Dedifferentiated amniotic fluid mesenchymal stem cell (primary cell): ENCODE results near the gene DBH.
"Not testable (repeated sequence)": the region's sequence is repeated elsewhere in the genome, so short reads cannot be mapped to it uniquely, and the experiment has no call there.

ENCODE experiments used
- DNase-seq: peaks from one replicate; pipeline ENCODE4 v3.0.0-alpha.2; 2016; ENCODE audit errors: extremely low spot score

Gene DBH

DNA sequence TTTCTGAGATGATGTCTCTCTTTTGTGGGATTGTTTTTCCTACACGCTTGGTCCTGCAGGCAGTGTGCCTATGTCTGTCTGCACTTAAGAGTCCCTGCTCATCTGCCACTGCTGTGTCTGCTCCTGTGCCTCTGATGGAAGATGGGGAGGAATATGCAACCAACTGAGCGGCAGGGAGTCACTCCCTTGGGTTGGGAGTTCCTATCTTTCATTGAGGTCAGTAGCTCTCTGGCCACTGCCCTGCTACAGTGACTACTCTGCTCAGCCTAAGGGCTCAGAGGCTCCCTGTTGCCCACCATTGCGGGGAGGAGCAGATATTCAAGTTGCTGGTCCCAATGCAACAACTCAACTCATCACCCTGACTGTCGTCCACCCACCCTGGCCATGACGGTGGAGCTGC lies 13.6 kb upstream of the DBH start:
- no peak for DNase-seq

DNA sequence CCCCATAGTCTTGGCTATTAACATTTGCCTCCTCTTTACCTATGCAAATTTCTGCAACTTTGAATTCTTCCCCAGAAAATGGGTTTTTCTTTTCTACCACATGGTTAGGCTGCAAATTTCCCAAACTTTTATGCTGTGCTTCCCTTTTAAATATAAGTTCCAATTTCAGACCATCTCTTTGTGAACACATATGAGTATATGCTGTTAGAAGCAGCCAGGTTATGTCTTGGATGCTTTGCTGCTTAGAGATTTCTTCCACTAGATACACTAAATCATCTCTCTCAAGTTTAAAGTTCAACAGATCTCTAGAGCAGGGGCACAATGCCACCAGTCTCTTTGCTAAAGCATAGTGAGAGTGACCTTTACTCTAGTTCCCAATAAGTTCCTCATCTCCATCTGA lies 10.2 kb upstream of the DBH start:
- DNase-seq: not testable (repeated sequence)

DNA sequence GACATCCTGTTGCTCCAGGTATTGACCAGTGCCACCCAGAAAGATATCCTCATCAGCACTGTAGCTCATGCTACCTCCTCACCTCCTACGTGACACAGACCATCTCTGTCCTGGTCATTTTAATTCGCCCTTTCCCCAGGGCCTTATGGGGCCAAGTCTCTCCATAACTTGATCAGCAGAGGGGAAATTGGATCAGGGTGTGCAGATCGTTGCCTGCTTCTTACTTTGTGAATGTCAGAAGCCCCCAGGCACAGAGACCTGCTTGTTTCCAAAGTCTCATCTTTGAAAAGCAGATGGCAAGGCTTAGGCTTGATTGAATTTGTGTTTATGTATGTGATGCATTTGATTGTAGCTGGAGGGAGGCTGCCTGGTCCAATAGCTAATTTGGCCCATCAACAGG lies 8.8 kb upstream of the DBH start:
- no peak for DNase-seq

DNA sequence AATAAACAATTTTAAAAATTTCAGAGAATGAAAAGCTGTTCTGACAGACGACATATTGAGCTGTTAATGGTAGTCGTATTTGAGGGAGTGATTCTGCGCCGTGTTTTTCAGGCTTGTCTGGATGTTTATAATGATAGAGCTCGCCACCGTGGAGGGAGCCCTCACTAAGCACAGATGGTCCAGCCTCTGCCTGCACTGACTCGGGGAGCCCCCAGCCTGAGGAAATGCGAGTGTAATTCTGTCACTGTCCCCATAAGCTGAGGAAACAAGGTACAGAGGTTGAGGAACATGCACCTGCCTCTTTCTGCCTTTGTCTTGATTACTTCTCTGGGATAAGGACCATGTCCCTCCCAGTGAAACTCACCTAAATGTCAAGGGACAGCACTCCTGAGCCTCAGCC lies 7.4 kb upstream of the DBH start:
- DNase-seq: no peak

DNA sequence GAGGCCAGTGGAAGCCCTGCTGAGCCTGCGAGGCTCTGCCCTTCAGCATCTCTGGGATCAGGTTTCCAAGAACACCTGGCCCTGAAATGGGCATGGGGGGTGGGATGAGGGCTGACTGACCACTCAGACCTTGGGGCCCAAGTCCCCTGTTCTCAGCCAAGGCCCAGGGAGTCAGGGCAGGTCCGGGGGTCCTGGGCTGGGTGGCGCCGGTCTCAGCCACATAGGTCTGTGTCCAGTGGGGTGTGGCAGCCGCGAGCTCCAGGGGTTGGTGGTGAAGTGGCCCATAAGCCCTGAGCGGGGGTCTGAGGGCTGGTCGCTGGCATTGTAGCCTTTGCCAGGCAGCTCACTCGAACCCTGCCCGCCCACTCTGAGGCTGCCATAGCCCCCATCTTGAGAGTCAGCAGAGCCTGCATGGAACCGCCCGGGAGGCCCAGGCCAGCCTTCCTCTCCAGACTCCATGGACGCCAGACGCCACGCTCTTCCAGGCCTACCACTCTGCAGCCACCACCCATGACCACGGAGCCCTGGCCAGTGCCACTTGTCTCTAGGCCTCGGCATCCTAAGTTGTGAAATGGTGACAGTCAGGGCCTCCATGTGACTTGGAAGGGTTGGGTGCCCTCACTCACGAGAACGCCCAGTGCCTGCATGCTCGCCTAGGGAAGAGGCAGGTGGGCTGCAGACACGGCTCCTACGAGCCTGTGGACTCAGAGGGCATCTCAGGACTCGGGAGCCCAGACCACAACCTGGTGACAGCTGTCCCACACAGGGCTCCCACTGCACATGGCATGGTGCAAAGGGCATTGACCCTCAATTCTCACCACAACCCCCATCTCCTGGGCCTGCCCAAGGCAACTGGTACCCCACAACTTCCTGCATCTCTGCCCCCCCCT lies 6.7 kb upstream of the DBH start:
- no peak for DNase-seq

DNA sequence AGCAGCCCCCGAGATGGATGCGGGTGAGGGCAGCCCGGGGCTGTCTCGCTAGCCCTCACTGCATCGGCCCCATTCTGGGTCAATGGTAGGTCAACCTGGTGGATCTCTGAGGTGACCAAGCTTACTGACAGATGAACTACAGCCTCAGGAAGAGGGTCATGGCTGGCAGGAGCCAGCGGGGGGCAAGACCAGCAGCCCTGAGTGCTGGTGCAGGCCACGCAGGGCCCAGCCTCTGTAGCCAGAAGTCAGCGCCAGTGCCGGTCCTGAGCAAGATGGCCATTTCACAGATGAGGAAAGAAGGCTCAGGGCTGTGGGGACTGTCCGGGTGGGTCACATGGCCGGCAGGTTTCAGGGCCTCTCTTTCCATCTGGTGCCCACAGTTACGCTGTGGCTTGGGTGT lies 5.1 kb upstream of the DBH start:
- DNase-seq: no peak

DNA sequence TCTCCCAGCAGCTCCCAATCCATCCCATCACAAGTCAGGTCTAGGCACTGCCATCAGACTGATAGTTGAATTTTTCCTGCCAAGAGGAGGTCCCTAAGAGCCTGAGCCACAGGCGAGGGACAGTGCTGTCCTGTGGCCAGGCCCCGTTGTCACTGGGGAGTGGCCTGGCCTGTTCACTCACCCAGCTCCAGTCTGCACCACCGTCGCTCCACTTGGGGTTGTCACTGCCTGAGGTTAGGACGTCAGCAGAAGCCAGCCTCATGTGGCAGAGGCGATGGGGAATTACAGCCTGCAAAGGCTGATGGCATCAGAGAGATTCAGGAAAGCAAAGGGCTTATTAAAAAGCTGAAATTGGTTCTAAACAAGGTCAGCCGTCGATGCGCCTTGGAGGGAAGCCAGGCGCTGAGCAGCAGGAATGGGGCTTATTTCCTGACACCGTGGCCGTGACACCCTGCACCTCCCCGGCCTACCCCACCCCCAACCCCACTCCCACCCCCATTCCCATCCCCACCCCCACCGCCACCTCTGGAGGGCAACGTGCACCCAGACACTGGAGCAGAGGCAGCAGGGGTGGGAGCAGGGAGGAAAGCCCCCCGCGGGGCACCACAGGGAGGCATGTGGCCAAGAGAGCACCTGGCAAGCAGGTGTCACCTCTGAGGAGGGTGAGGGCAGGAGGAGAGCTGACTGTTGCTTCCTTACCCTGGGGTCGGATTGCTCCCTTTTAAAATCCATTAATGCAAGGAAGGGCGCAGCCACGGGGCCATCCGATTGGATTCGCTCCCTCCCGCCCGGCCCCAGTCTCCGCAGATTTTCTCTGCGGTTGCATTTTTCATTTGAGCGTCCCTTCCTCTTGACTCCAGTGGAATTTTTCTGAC lies 3.1 kb upstream of the DBH start:
- no peak for DNase-seq

DNA sequence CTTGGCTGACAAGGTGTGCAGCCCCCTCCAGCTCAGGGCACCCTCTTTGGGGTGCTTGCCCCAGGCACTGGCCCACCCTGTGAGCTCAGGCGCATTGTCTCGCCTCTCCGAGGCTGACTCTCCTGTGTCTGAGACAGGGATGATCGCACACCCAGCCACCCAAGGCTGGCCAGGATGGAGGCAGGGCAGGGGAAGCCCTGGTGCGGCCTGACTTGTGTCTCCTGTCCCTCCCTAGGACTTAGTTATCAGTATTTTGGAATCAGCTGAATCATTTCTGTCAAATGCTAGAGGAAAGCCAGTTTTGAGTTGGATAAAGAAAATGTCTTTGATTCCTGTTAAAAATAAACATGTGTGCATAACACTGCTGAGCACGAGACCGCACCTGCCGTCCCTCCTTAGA lies 2.5 kb upstream of the DBH start:
- no peak for DNase-seq

DNA sequence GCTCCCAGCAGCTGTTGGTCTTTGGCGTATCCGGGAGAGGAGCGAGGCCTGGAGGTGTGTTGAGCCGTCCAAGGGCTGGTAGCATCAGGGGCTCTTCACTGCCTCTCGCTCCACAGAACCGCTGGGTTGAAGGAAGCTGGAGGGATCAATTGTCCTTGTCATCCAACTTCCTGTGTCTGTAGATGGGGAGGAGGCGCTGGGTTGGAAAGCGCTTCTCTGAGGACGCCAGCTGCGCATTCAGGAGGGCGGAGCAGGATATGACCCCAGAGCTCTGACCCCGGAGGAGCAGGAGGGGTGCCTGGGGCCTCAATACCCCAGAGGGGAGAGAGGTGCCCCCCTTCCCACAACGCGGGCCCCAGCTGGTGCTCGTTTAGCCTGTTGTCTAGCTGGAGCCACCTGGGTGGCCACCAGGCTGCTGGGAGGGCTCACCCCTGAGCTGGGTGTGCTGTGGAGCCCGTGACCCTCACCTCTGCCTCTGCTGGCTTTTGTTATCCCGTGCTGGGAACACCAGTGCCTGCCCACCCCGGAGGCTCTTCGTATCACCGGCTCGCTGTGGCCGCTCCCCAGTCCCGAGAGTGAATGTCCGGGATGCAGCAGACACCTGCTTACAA lies 2.0 kb upstream of the DBH start:
- no peak for DNase-seq

DNA sequence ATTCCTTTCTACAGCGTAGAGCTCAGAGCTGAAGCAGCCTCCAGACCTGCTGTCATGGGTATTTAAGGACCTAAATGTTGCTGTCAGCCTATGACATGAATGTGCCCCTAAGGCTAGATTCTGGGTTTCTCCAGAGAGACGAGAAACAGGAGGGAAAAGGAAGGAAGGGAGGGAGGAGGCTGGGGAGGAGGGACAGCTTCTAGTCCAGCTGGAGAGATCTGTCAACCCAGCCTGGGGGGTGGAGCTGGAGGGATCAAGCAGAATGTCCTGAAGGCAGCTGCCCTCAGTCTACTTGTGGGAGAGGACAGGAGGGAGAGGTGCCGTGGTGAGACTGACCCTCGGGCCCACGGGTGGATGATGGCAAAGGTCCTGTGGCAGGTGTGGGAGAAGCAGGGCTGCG lies 1.1 kb upstream of the DBH start:
- no peak for DNase-seq

DNA sequence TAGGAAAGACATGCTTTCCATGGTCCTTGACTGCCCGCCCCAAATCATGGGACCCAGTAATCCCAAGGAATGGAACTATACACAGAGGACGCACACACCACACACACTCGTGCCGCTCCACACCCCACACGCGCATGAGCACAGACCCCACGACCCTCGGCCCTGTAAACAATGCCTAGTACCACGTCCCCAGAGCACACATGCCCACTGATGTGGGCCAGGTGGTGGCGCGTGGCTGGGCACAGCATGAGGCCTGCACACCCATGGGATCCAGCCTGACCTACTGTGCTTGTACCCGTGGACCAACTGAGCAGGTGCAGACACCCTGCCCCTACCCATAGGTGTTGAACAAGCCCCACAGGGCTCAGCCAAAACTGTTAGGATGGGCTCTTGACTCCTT lies 739 bp downstream of the DBH start:
- no peak for DNase-seq

DNA sequence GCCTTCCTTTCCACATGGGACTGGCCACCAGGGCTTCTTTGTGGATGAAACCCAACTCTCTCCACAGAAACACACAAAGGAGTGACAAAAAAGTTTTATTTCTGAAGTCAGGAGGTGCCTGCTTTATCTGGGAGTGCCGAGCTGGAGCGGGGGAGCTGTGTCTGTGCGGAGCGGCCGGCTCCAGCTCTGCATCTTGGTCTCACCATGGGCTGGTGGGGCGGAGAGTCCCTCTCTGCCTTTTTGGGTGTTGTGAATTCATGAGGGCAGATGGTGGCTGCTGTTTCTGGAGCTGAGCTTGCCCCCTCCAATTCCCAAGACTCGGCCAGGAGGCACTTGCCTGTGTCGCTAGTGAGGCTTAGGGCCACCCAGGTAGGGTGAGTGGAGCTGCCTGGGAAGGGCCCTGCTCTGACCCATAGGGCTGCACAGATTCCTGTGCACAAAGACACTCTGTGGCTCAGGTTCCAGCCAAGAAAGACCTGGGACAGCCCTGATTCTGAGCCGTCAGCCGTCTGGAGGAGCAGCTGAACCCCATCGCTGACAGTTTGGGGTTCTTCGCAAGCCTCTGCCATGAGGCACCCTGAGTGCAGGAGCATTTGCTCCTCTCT lies 1.4 kb downstream of the DBH start:
- no peak for DNase-seq

DNA sequence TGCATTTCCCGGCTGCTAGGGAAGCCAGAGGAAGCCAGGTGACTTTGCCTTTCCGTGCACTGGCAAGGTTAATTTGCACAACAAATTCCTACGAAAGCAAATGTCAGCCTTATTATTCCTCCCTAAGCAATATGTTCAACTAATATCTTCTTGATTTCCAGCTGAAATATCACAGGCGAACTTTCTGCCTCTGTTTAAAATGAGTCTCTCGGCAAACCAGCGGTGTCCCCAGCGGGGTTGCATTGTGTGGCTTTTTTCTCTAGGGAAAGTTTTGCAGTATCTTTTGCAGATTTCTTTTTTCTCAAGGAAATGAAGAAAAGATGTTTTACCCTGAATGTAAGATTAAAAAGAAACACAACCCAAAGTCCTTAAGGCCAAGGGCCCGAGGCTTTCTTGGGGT lies 1.9 kb downstream of the DBH start:
- no peak for DNase-seq

DNA sequence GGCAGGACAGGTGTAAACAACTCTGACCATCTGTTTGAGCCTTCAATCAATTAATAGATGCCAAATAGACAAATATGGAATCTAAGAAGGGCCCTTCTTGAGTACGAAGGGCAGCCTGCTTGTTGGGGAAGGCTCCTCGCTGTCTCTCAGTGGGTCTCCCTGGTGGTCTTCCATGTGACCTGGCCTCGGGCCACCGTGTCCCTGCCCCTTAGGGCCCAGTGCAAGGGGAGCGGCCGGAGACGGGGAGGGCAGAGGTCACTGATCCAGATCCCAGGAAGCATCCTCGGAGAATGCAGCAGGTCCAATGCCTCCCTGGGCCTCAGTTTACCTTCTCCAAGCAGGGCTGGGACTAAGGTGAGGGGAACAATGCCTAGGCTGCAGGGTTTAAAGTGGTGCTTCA lies 2.5 kb downstream of the DBH start:
- no peak for DNase-seq

DNA sequence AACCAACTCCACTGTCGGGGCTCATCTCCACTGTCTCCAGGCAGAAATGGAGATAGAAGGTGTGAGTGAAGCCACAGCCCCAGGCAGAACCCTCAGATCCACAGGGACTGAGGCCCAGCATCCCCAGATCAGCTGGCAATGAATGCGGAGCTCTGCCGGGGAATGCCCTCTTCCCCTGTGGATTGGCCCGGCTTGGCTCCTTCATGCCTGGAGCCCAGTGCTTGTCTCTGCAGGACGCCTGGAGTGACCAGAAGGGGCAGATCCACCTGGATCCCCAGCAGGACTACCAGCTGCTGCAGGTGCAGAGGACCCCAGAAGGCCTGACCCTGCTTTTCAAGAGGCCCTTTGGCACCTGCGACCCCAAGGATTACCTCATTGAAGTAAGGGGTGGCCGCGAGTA lies 3.5 kb downstream of the DBH start:
- DNase-seq: no peak

DNA sequence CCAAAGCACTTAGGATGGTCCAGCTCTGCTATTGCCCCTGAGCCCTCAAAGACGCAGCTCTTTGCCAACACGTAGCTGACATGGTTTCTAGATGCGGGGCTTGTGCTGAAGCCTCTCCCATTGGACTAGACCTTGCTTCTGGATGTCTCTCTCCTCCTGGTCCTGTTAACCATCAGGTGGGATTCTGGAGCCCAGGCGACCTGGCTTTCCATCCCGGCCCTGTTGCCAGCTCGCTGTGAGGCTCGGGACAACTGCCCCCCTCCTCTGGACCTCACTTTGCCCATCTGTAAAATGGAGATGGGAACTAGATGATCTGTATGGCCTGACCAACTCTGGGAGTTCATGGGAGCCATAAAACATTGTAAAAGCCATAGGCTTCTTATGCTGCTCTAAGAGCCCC lies 4.0 kb downstream of the DBH start:
- no peak for DNase-seq

DNA sequence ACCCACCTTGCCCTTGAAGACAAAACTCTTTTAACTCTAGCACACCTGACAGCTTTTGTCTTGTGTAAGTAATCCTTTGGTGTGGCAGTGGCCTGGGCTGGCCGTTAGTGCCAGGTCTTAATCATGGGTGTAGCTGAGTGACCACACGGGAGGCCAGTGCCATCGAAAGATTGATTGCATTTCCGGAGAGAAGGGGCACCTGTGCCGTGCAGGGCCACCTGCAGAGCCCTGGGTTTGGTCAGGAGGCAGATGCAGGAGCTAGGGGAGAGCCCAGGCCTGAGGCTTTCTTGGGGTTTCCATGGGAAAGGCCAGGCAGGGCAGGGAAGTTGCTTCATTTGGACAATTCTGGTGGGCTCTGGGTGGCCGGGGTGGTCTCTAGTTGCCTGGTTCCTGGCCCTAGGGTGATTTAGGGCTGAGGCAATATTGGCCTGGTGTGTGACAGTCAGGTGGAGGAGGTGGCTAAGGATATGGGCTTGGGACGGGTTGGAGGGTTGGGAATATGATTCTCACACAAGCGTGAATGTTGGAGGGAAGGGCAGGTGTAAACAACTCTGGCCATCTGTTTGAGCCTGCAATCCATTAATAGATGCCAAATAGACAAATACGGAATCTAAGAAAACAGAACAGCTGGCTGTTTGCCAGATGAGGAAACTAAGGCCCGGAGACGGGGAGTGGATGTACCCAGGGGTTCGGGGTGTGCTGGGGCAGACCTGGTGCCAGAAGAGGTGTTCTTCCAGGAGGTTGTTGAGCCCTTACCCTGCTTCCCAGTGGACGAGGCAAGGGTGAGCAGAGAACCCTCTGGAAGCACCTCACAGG lies 4.6 kb downstream of the DBH start:
- no peak for DNase-seq

DNA sequence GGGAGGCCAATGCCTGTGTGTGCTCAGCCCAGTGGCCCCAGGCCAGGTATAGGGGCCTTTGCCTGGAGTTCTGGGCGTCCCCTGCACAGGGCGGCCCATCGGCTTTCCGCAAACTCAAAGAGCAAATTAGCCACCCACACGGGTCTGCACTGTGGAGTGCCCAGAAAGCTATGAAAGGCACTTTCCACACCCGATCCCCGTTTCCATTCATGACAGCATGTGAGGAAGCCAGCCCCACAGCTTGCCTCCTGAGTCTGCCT lies 5.2 kb downstream of the DBH start:
- DNase-seq: no peak

DNA sequence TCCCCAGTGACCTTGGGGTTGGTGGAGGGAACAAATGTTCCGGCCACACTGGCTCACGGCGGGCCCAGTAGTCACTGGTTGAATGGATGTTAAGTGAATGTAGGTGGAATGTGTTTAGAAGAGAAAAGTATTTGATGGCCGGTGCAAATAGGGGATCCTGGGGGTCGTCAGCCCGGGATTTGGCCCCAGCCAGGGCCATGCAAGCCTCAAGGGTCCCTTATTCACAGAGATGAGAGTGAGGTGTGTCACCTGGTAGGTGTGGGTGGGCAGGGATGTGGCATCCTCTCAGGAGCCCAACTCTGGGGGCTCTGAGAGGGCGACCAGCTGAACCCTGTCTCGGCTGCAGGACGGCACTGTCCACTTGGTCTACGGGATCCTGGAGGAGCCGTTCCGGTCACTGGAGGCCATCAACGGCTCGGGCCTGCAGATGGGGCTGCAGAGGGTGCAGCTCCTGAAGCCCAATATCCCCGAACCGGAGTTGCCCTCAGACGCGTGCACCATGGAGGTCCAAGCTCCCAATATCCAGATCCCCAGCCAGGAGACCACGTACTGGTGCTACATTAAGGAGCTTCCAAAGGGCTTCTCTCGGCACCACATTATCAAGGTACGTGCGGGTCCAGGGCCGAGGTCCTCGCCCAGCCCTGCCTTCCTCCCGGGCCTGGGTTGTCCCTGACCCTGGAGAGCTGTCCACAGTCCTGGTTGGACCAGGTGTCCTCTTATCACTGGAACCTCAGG lies 5.9 kb downstream of the DBH start:
- no peak for DNase-seq

DNA sequence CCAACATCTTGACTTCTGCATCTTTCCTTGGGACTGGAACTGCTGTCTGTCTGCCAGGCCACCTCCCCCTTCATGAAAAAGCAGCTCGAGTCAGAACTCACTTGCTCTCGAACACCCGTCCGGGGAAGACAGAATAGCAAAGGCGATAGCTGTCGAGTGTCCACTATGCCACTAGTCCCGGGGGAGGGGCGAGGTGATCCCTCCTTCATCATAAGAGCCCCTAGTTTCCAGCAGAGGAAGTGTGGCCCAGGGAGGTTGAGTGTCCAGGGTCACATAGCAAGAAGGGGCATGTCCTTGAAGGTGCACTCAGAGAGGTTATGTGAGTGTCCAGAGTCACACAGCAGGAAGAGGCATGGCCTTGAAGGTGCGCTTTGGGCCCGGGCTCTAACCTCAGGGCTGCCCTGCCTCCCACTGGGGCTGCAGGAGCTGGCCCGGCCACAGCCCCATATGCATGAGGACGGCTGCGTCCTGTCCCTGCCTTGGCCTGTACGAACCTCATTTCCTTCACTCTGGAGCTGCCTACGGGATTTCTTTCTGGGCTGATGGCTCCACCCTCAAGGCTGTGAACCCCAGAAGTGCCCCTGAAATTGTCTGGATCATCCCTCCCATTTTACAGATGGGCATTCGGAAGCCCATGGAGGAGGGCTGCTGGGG lies 6.7 kb downstream of the DBH start:
- no peak for DNase-seq

DNA sequence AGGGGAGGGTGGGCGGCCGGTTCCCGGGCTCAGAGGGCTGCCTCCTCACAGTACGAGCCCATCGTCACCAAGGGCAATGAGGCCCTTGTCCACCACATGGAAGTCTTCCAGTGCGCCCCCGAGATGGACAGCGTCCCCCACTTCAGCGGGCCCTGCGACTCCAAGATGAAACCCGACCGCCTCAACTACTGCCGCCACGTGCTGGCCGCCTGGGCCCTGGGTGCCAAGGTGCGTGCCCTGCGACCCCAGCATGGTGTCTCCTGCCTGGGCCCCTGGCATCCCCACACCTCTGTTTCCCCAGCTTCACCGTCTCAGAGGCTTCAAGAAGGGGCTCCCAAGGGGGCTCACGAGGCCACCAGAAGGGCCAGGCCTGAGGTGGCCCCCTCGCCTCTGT lies 7.2 kb downstream of the DBH start:
- no peak for DNase-seq
